22Rv1 (cell line): Measurements from ENCODE around the gene FAM177B.

Experiments
- ZFX ChIP-seq: fragments of 450-650 bp; IDR thresholded peaks from 2 replicates; pipeline ENCODE4 v1.6.1; 2017; ENCODE audit warnings: antibody characterized with exemption, borderline replicate concordance
- TF ChIP-seq, protein P1 (sequence below): fragments of 450-650 bp; IDR thresholded peaks from 2 replicates; pipeline ENCODE4 v1.5.1; 2017; ENCODE audit warnings: mild to moderate bottlenecking

- TF ChIP-seq, protein P1, sequence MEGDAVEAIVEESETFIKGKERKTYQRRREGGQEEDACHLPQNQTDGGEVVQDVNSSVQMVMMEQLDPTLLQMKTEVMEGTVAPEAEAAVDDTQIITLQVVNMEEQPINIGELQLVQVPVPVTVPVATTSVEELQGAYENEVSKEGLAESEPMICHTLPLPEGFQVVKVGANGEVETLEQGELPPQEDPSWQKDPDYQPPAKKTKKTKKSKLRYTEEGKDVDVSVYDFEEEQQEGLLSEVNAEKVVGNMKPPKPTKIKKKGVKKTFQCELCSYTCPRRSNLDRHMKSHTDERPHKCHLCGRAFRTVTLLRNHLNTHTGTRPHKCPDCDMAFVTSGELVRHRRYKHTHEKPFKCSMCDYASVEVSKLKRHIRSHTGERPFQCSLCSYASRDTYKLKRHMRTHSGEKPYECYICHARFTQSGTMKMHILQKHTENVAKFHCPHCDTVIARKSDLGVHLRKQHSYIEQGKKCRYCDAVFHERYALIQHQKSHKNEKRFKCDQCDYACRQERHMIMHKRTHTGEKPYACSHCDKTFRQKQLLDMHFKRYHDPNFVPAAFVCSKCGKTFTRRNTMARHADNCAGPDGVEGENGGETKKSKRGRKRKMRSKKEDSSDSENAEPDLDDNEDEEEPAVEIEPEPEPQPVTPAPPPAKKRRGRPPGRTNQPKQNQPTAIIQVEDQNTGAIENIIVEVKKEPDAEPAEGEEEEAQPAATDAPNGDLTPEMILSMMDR = no peak
- TF ChIP-seq ZFX = no peak
Observed at GRCh38 chr1:222786121-222786520, 49.1 kb downstream of the FAM177B start.
